ENCODE results near the gene JAG1. TPM values are rescaled to one million over a fixed set of nuclear protein-coding genes. Genes with fewer than 3 reads are reported as not detected.

The JAG1 gene
- total and polyA plus RNA-seq, 5 experiments from 2014 or later = 0.05 to 0.18 (median 0.06) TPM; not detected in 2

GRCh38 chr20:10652660-10653261 lies 21.0 kb downstream of the JAG1 start:
- peak overlapping the region in 1 of 10 donors; percentile 49 for H3K27ac Mint-ChIP-seq
- no peak overlapping the region for H3K4me3 Mint-ChIP-seq
- H3K36me3 Mint-ChIP-seq = no peaks in the 10 kb centered on the region
- POLR2A ChIA-PET = no interaction called here
- H3K9me3 Mint-ChIP-seq = no peaks in the 10 kb centered on the region
- peaks cover 8 to 53% (median 18%) of the 10 kb centered on the region in 5 donors for H3K27me3 Mint-ChIP-seq
- H3K4me1 Mint-ChIP-seq = no peaks in the 10 kb centered on the region
- ATAC-seq (no peak), DNase-seq (no peak)

GRCh38 chr20:10652185-10652584 lies 21.6 kb downstream of the JAG1 start:
- POLR2A ChIA-PET = no interaction called here
- no peaks in the 10 kb centered on the region for H3K4me1 Mint-ChIP-seq
- H3K4me3 Mint-ChIP-seq = no peak overlapping the region
- H3K27me3 Mint-ChIP-seq = peaks cover 6 to 52% (median 20%) of the 10 kb centered on the region in 5 donors
- no peak for ATAC-seq
- no peaks in the 10 kb centered on the region for H3K9me3 Mint-ChIP-seq
- no peaks in the 10 kb centered on the region for H3K36me3 Mint-ChIP-seq
- H3K27ac Mint-ChIP-seq = no peak overlapping the region
- DNase-seq = no peak

GRCh38 chr20:10651227-10651990 lies 22.4 kb downstream of the JAG1 start:
- no peak for DNase-seq
- no peak overlapping the region for H3K27ac Mint-ChIP-seq
- H3K4me3 Mint-ChIP-seq = no peak overlapping the region
- H3K27me3 Mint-ChIP-seq = peaks cover 6 to 52% (median 20%) of the 10 kb centered on the region in 5 donors
- H3K4me1 Mint-ChIP-seq = no peaks in the 10 kb centered on the region
- POLR2A ChIA-PET = no interaction called here
- H3K36me3 Mint-ChIP-seq = no peaks in the 10 kb centered on the region
- ATAC-seq = no peak
- H3K9me3 Mint-ChIP-seq = no peaks in the 10 kb centered on the region

- Mint-ChIP-seq H3K4me3 (no peak overlapping the region), H3K4me1 (no peaks in the 10 kb centered on the region), H3K27me3 (peaks cover 6 to 37% (median 11%) of the 10 kb centered on the region in 5 donors), H3K36me3 (no peaks in the 10 kb centered on the region), H3K9me3 (no peaks in the 10 kb centered on the region), H3K27ac (no peak overlapping the region)
- POLR2A ChIA-PET = no interaction called here
- DNase-seq = no peak
- ATAC-seq = no peak
These were observed 24.0 kb downstream of the JAG1 start for GRCh38 chr20:10649797-10650160.

- DNase-seq (no peak), ATAC-seq (no peak)
- H3K4me1 Mint-ChIP-seq = no peaks in the 10 kb centered on the region
- H3K9me3 Mint-ChIP-seq = no peaks in the 10 kb centered on the region
- no peak overlapping the region for H3K4me3 Mint-ChIP-seq
- no peak overlapping the region for H3K27ac Mint-ChIP-seq
- peaks cover 4 to 31% (median 7%) of the 10 kb centered on the region in 5 donors for H3K27me3 Mint-ChIP-seq
- H3K36me3 Mint-ChIP-seq = no peaks in the 10 kb centered on the region
- POLR2A ChIA-PET = no interaction called here
These were observed 24.6 kb downstream of the JAG1 start for GRCh38 chr20:10649080-10649796.

- no peak overlapping the region for H3K27ac Mint-ChIP-seq
These were observed 25.1 kb downstream of the JAG1 start for GRCh38 chr20:10648651-10649050.

DNA sequence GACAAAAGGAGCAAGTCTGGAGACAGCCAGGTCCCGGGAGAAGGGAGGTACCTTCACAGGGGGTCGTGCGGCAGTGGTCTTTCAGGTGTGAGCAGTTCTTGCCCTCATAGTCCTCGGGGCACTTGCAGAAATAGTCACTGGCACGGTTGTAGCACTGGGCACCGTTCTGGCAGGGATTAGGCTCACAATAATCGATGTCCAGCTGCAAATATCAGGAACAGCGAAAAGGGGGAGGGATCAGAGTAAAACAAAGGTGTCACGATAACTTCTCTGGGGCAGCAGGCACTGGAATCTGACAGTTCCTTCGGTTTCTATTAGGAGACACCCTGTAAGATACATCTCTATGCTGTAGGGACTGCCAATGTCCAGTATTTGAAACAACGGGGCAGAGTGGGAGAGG lies 25.9 kb downstream of the JAG1 start:
- POLR2A ChIA-PET = no interaction called here
- no peak for ATAC-seq
- no peak overlapping the region for H3K4me3 Mint-ChIP-seq
- peaks cover 0 to 2% (median 0%) of the 10 kb centered on the region in 4 donors for H3K4me1 Mint-ChIP-seq
- peaks cover 2 to 29% (median 4%) of the 10 kb centered on the region in 5 donors for H3K27me3 Mint-ChIP-seq
- no peaks in the 10 kb centered on the region for H3K36me3 Mint-ChIP-seq
- DNase-seq = no peak
- H3K27ac Mint-ChIP-seq = no peak overlapping the region
- H3K9me3 Mint-ChIP-seq = no peaks in the 10 kb centered on the region

More at GRCh38 chr20:10648651-10649050, 25.1 kb downstream of the JAG1 start:
- DNase-seq (no peak), ATAC-seq (no peak)
- Mint-ChIP-seq H3K4me3 (no peak overlapping the region), H3K36me3 (no peaks in the 10 kb centered on the region), H3K4me1 (no peaks in the 10 kb centered on the region), H3K9me3 (no peaks in the 10 kb centered on the region), H3K27me3 (peaks cover 2 to 29% (median 4%) of the 10 kb centered on the region in 5 donors)
- POLR2A ChIA-PET = no interaction called here

GRCh38 chr20:10647471-10647870 lies 26.3 kb downstream of the JAG1 start:
- DNase-seq (no peak), ATAC-seq (no peak)
- Mint-ChIP-seq H3K36me3 (no peaks in the 10 kb centered on the region), H3K4me1 (peaks cover 0 to 2% (median 0%) of the 10 kb centered on the region in 4 donors), H3K4me3 (no peak overlapping the region), H3K27me3 (peaks cover 2 to 29% (median 4%) of the 10 kb centered on the region in 5 donors), H3K9me3 (no peaks in the 10 kb centered on the region), H3K27ac (no peak overlapping the region)
- POLR2A ChIA-PET = no interaction called here

GRCh38 chr20:10646886-10647420 lies 26.8 kb downstream of the JAG1 start:
- POLR2A ChIA-PET = no interaction called here
- no peak for DNase-seq
- Mint-ChIP-seq H3K36me3 (no peaks in the 10 kb centered on the region), H3K4me1 (peaks cover 0 to 2% (median 0%) of the 10 kb centered on the region in 4 donors), H3K4me3 (no peak overlapping the region), H3K27ac (no peak overlapping the region), H3K9me3 (no peaks in the 10 kb centered on the region), H3K27me3 (peaks cover 2 to 29% (median 4%) of the 10 kb centered on the region in 5 donors)
- ATAC-seq = no peak

GRCh38 chr20:10646006-10646405 lies 27.8 kb downstream of the JAG1 start:
- Mint-ChIP-seq H3K27me3 (peaks cover 2 to 26% (median 4%) of the 10 kb centered on the region in 5 donors), H3K9me3 (no peaks in the 10 kb centered on the region), H3K4me1 (peaks cover 0 to 2% (median 0%) of the 10 kb centered on the region in 4 donors), H3K27ac (no peak overlapping the region), H3K4me3 (no peak overlapping the region), H3K36me3 (no peaks in the 10 kb centered on the region)
- no peak for ATAC-seq
- DNase-seq = no peak
- POLR2A ChIA-PET = no interaction called here

- no peak overlapping the region for H3K4me3 Mint-ChIP-seq
- peaks cover 2 to 19% (median 4%) of the 10 kb centered on the region in 5 donors for H3K27me3 Mint-ChIP-seq
- H3K36me3 Mint-ChIP-seq = no peaks in the 10 kb centered on the region
- POLR2A ChIA-PET = no interaction called here
- ATAC-seq (no peak), DNase-seq (no peak)
- H3K9me3 Mint-ChIP-seq = no peaks in the 10 kb centered on the region
- H3K4me1 Mint-ChIP-seq = peaks cover 0 to 2% (median 0%) of the 10 kb centered on the region in 4 donors
- no peak overlapping the region for H3K27ac Mint-ChIP-seq
These were observed 28.6 kb downstream of the JAG1 start for GRCh38 chr20:10645205-10645570.

GRCh38 chr20:10644458-10645204 lies 29.2 kb downstream of the JAG1 start:
- Mint-ChIP-seq H3K9me3 (no peaks in the 10 kb centered on the region), H3K4me3 (no peak overlapping the region), H3K27me3 (peaks cover under 1 to 13% (median 1%) of the 10 kb centered on the region in 5 donors), H3K4me1 (peaks cover 0 to 2% (median 0%) of the 10 kb centered on the region in 4 donors), H3K36me3 (no peaks in the 10 kb centered on the region), H3K27ac (no peak overlapping the region)
- POLR2A ChIA-PET = no interaction called here
- no peak for ATAC-seq
- no peak for DNase-seq
